Measurements from ENCODE around the gene ALX3. TPM values are rescaled to one million over a fixed set of nuclear protein-coding genes. Genes with fewer than 3 reads are reported as not detected.

ALX3 gene
- not detected for total RNA-seq

GRCh38 chr1:110070671-110071242, at the start of gene ALX3:
Gene ALX3 (minus strand): TSS chr1:110070672. CDS start chr1:110070612, 60 bp downstream.
- H3K4me1 Mint-ChIP-seq (ENCODE audit: low read depth) = peaks cover 13% of the 10 kb centered on the region
- ATAC-seq (replicated peaks in 1 of 2) (no peak), DNase-seq (no peak)
- H3K9me3 Mint-ChIP-seq = no peaks in the 10 kb centered on the region
- H3K27ac Mint-ChIP-seq = no peak within 1 kb of the TSS
- H3K4me3 Mint-ChIP-seq = peak within 1 kb of the TSS; percentile 55 to 74
- no peaks in the 10 kb centered on the region for H3K36me3 Mint-ChIP-seq (ENCODE audit: insufficient read depth in 2 of 2)
- peaks cover 82% of the 10 kb centered on the region for H3K27me3 Mint-ChIP-seq (ENCODE audit: low read depth)

GRCh38 chr1:110119843-110120242, 49.4 kb upstream of the ALX3 start:
- no peak overlapping the region for H3K27ac Mint-ChIP-seq
- no peak overlapping the region for H3K4me3 Mint-ChIP-seq
- no peak for DNase-seq
- no peak for ATAC-seq (replicated peaks in 1 of 2)
- H3K27me3 Mint-ChIP-seq (ENCODE audit: low read depth) = peaks cover 24% of the 10 kb centered on the region
- peaks cover 3 to 4% of the 10 kb centered on the region in 2 donors for H3K9me3 Mint-ChIP-seq
- peaks cover 17% of the 10 kb centered on the region for H3K4me1 Mint-ChIP-seq (ENCODE audit: low read depth)
- peaks cover 3 to 4% of the 10 kb centered on the region in 2 donors for H3K36me3 Mint-ChIP-seq (ENCODE audit: insufficient read depth in 2 of 2)

GRCh38 chr1:110118636-110119396, 48.3 kb upstream of the ALX3 start:
- Mint-ChIP-seq H3K27me3 (ENCODE audit: low read depth) (peaks cover 27% of the 10 kb centered on the region), H3K27ac (no peak overlapping the region), H3K4me1 (ENCODE audit: low read depth) (peaks cover 17% of the 10 kb centered on the region), H3K36me3 (ENCODE audit: insufficient read depth in 2 of 2) (peaks cover 3 to 4% of the 10 kb centered on the region in 2 donors), H3K4me3 (no peak overlapping the region), H3K9me3 (peaks cover 3 to 4% of the 10 kb centered on the region in 2 donors)
- peak; percentile 29 to 55 for DNase-seq
- ATAC-seq (replicated peaks in 1 of 2) = peak; percentile 84 to 91

GRCh38 chr1:110114784-110115183, 44.3 kb upstream of the ALX3 start:
- no peak for ATAC-seq (replicated peaks in 1 of 2)
- H3K4me3 Mint-ChIP-seq = no peak overlapping the region
- H3K4me1 Mint-ChIP-seq (ENCODE audit: low read depth) = peaks cover 17% of the 10 kb centered on the region
- H3K9me3 Mint-ChIP-seq = no peaks in the 10 kb centered on the region
- H3K36me3 Mint-ChIP-seq (ENCODE audit: insufficient read depth in 2 of 2) = no peaks in the 10 kb centered on the region
- peaks cover 40% of the 10 kb centered on the region for H3K27me3 Mint-ChIP-seq (ENCODE audit: low read depth)
- no peak for DNase-seq
- H3K27ac Mint-ChIP-seq = no peak overlapping the region

- no peak overlapping the region for H3K4me3 Mint-ChIP-seq
- no peaks in the 10 kb centered on the region for H3K9me3 Mint-ChIP-seq
- no peak overlapping the region for H3K27ac Mint-ChIP-seq
- peaks cover 13% of the 10 kb centered on the region for H3K4me1 Mint-ChIP-seq (ENCODE audit: low read depth)
- ATAC-seq (replicated peaks in 1 of 2) = no peak
- DNase-seq = no peak
- no peaks in the 10 kb centered on the region for H3K36me3 Mint-ChIP-seq (ENCODE audit: insufficient read depth in 2 of 2)
- peaks cover 47% of the 10 kb centered on the region for H3K27me3 Mint-ChIP-seq (ENCODE audit: low read depth)
Observed at GRCh38 chr1:110114173-110114572, 43.7 kb upstream of the ALX3 start.

- ATAC-seq (replicated peaks in 1 of 2) (peak in 1 of 2 donors; percentile 25), DNase-seq (no peak)
- Mint-ChIP-seq H3K27me3 (ENCODE audit: low read depth) (peaks cover 47% of the 10 kb centered on the region), H3K4me1 (ENCODE audit: low read depth) (peaks cover 6% of the 10 kb centered on the region), H3K4me3 (no peak overlapping the region), H3K27ac (no peak overlapping the region), H3K36me3 (ENCODE audit: insufficient read depth in 2 of 2) (no peaks in the 10 kb centered on the region), H3K9me3 (no peaks in the 10 kb centered on the region)
Observed at GRCh38 chr1:110113551-110113950, 43.1 kb upstream of the ALX3 start.

- ATAC-seq (replicated peaks in 1 of 2) = no peak
- peaks cover 47% of the 10 kb centered on the region for H3K27me3 Mint-ChIP-seq (ENCODE audit: low read depth)
Observed at GRCh38 chr1:110112656-110113055, 42.2 kb upstream of the ALX3 start.

GRCh38 chr1:110112143-110112542, 41.7 kb upstream of the ALX3 start, which contains the start of gene UBL4B:
Gene UBL4B (plus strand): TSS chr1:110112443. CDS start chr1:110112535, 92 bp downstream.
- Mint-ChIP-seq H3K4me1 (ENCODE audit: low read depth) (peaks cover 5% of the 10 kb centered on the region), H3K9me3 (no peaks in the 10 kb centered on the region), H3K27me3 (ENCODE audit: low read depth) (peaks cover 47% of the 10 kb centered on the region), H3K4me3 (no peak within 1 kb of the TSS), H3K36me3 (ENCODE audit: insufficient read depth in 2 of 2) (no peaks in the 10 kb centered on the region), H3K27ac (no peak within 1 kb of the TSS)
- DNase-seq (no peak), ATAC-seq (replicated peaks in 1 of 2) (no peak)

More at GRCh38 chr1:110112656-110113055, 42.2 kb upstream of the ALX3 start:
- DNase-seq = no peak
- H3K27ac Mint-ChIP-seq = no peak overlapping the region
- H3K9me3 Mint-ChIP-seq = no peaks in the 10 kb centered on the region
- H3K36me3 Mint-ChIP-seq (ENCODE audit: insufficient read depth in 2 of 2) = no peaks in the 10 kb centered on the region
- H3K4me1 Mint-ChIP-seq (ENCODE audit: low read depth) = peaks cover 5% of the 10 kb centered on the region
- no peak overlapping the region for H3K4me3 Mint-ChIP-seq

GRCh38 chr1:110111081-110111480, 40.6 kb upstream of the ALX3 start:
- no peaks in the 10 kb centered on the region for H3K4me1 Mint-ChIP-seq (ENCODE audit: low read depth)
- no peak overlapping the region for H3K4me3 Mint-ChIP-seq
- H3K9me3 Mint-ChIP-seq = no peaks in the 10 kb centered on the region
- H3K36me3 Mint-ChIP-seq (ENCODE audit: insufficient read depth in 2 of 2) = no peaks in the 10 kb centered on the region
- H3K27ac Mint-ChIP-seq = no peak overlapping the region
- peaks cover 38% of the 10 kb centered on the region for H3K27me3 Mint-ChIP-seq (ENCODE audit: low read depth)
- ATAC-seq (replicated peaks in 1 of 2) (no peak), DNase-seq (no peak)

GRCh38 chr1:110107867-110108469, 37.5 kb upstream of the ALX3 start:
- no peak for ATAC-seq (replicated peaks in 1 of 2)
- no peaks in the 10 kb centered on the region for H3K36me3 Mint-ChIP-seq (ENCODE audit: insufficient read depth in 2 of 2)
- no peaks in the 10 kb centered on the region for H3K4me1 Mint-ChIP-seq (ENCODE audit: low read depth)
- DNase-seq = no peak
- H3K27ac Mint-ChIP-seq = no peak overlapping the region
- no peak overlapping the region for H3K4me3 Mint-ChIP-seq
- peaks cover 22% of the 10 kb centered on the region for H3K27me3 Mint-ChIP-seq (ENCODE audit: low read depth)
- H3K9me3 Mint-ChIP-seq = no peaks in the 10 kb centered on the region

GRCh38 chr1:110106013-110106941, 35.8 kb upstream of the ALX3 start:
- H3K27me3 Mint-ChIP-seq (ENCODE audit: low read depth) = peaks cover 11% of the 10 kb centered on the region
- H3K4me1 Mint-ChIP-seq (ENCODE audit: low read depth) = no peaks in the 10 kb centered on the region
- H3K9me3 Mint-ChIP-seq = no peaks in the 10 kb centered on the region
- DNase-seq (peak; percentile 62 to 65), ATAC-seq (replicated peaks in 1 of 2) (peak; percentile 86 to 88)
- no peaks in the 10 kb centered on the region for H3K36me3 Mint-ChIP-seq (ENCODE audit: insufficient read depth in 2 of 2)
- H3K4me3 Mint-ChIP-seq = no peak overlapping the region
- H3K27ac Mint-ChIP-seq = no peak overlapping the region

GRCh38 chr1:110102081-110102480, 31.6 kb upstream of the ALX3 start:
- Mint-ChIP-seq H3K9me3 (no peaks in the 10 kb centered on the region), H3K27ac (peak overlapping the region; percentile 10), H3K27me3 (ENCODE audit: low read depth) (no peaks in the 10 kb centered on the region), H3K36me3 (ENCODE audit: insufficient read depth in 2 of 2) (no peaks in the 10 kb centered on the region), H3K4me3 (no peak overlapping the region), H3K4me1 (ENCODE audit: low read depth) (no peaks in the 10 kb centered on the region)
- ATAC-seq (replicated peaks in 1 of 2) (no peak), DNase-seq (no peak)

Measured in activated T-cell treated with anti-CD3 and anti-CD28 coated beads, Interleukin-2, amount 50 U/mL, for 72 hours (primary cell).